Fibroblast of lung (primary cell): ENCODE measurements around the gene CNTFR. TPM values are rescaled to one million over a fixed set of nuclear protein-coding genes. Genes with fewer than 3 reads are reported as not detected.

Experiments
- DNase-seq, 2 donors: peaks; one replicate each; pipeline versions ENCODE4 v3.0.0 to v3.0.0-alpha.2; 2010; ENCODE audit warnings: low read depth in 2 of 2
- H2AFZ ChIP-seq: 2 replicates; pipeline ENCODE4 v1.5.1; 2012; ENCODE audit warnings: low read length, control low read depth, inconsistent platforms
- H3K27ac ChIP-seq: 2 replicates; pipeline ENCODE4 v1.5.1; 2011; ENCODE audit warnings: low read length, control low read depth; ENCODE audit not compliant: insufficient read depth
- H3K27me3 ChIP-seq: 2 replicates; pipeline ENCODE4 v1.5.1; 2011; ENCODE audit warnings: mild to moderate bottlenecking, low read length; ENCODE audit not compliant: control insufficient read depth, insufficient read depth
- H3K36me3 ChIP-seq: 2 replicates; pipeline ENCODE4 v1.5.1; 2011; ENCODE audit warnings: low read length; ENCODE audit not compliant: control insufficient read depth, insufficient read depth
- H3K4me1 ChIP-seq: 2 replicates; pipeline ENCODE4 v1.5.1; 2011; ENCODE audit warnings: low read length; ENCODE audit not compliant: control insufficient read depth, insufficient read depth; ENCODE audit errors: extremely low read depth
- H3K4me2 ChIP-seq: 2 replicates; pipeline ENCODE4 v1.5.1; 2011; ENCODE audit warnings: low read length, control low read depth; ENCODE audit not compliant: insufficient read depth; ENCODE audit errors: extremely low read depth
- H3K4me3 ChIP-seq, 4 experiments: fragments of 200-600 bp in 1 of 4; sonication (generic) in 1 of 4; replicated peaks in 1 of 4; 2 replicates each; pipeline ENCODE4 v1.5.1; 2011 to 2016; ENCODE audit warnings: low read length in 4 of 4, low read depth in 3 of 4, mild to moderate bottlenecking in 3 of 4, control low read depth in 2 of 4, inconsistent platforms in 1 of 4, mixed read lengths in 1 of 4; ENCODE audit not compliant: insufficient read depth in 1 of 4; ENCODE audit errors: control extremely low read depth in 1 of 4
- H3K79me2 ChIP-seq: 2 replicates; pipeline ENCODE4 v1.5.1; 2012; ENCODE audit warnings: mild to moderate bottlenecking, low read length, inconsistent platforms; ENCODE audit not compliant: control insufficient read depth, insufficient read depth
- H3K9ac ChIP-seq: 2 replicates; pipeline ENCODE4 v1.5.1; 2011; ENCODE audit warnings: mild to moderate bottlenecking, low read length, control low read depth; ENCODE audit not compliant: insufficient read depth
- H3K9me3 ChIP-seq: 2 replicates; pipeline ENCODE4 v1.5.1; 2012; ENCODE audit warnings: low read depth, low read length; ENCODE audit not compliant: control insufficient read depth, insufficient read depth
- H4K20me1 ChIP-seq: 2 replicates; pipeline ENCODE4 v1.5.1; 2011; ENCODE audit warnings: low read length; ENCODE audit not compliant: control insufficient read depth, insufficient read depth; ENCODE audit errors: extremely low read depth
- EZH2 ChIP-seq: IDR thresholded peaks from 2 replicates; pipeline ENCODE4 v1.5.1; 2012; ENCODE audit warnings: low read length, control low read depth, mild to moderate bottlenecking; ENCODE audit errors: missing control alignments
- polyA plus RNA-seq, 2 donors: library from polyadenylated mRNA; depleted of rRNA in 1 of 2; stranded (reverse) in 1 of 2; unstranded in 1 of 2; fragments of >200 nt; gene quantifications; 2 replicates each; pipeline ENCODE4 v1.2.1, GENCODE V29; 2011 to 2012; ENCODE audit warnings: missing spikeins in 1 of 2
- total RNA-seq: library from RNA; depleted of rRNA; stranded (reverse); fragments of >200 nt; gene quantifications from 2 replicates; pipeline ENCODE4 v1.2.1, GENCODE V29; 2014
- TF ChIP-seq, protein P1 (sequence below), 2 donors: IDR thresholded peaks in 1 of 2; conservative IDR thresholded peaks in 1 of 2; 1 replicate in 1 of 2; 2 replicates in 1 of 2; pipeline ENCODE4 v1.5.1; 2011 to 2012; ENCODE audit warnings: low read length in 2 of 2, control low read depth in 1 of 2, inconsistent platforms in 1 of 2, low read depth in 1 of 2, mild to moderate bottlenecking in 1 of 2

CNTFR gene
- total and polyA plus RNA-seq, 2 donors (not counting 1 experiment from before 2014, with no cell fraction given) = not detected

DNA sequence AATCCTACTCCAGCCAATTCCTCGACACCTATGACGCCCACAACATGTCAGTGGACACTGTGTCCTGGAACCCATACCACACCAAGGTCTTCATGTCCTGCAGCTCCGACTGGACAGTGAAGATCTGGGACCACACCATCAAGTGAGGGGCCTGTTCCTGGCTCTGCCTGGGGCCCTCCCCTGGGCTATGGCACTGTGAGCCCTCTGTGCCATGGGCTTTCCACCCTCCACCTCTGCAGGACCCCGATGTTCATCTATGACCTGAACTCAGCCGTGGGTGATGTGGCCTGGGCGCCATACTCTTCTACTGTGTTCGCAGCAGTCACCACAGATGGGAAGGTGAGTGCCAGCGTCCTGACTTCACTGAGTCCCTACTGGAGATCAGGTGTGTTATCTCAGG, 75.1 kb downstream of the CNTFR start:
- no peak overlapping the region for H3K4me3 ChIP-seq
- H2AFZ ChIP-seq = no peak overlapping the region
- DNase-seq = no peak
- H3K4me2 ChIP-seq = no peak overlapping the region
- no peaks in the 10 kb centered on the region for H3K36me3 ChIP-seq
- peaks cover 3% of the 10 kb centered on the region for H3K27me3 ChIP-seq
- no peaks in the 10 kb centered on the region for H3K4me1 ChIP-seq
- TF ChIP-seq EZH2 = no peak
- TF ChIP-seq, protein P1, sequence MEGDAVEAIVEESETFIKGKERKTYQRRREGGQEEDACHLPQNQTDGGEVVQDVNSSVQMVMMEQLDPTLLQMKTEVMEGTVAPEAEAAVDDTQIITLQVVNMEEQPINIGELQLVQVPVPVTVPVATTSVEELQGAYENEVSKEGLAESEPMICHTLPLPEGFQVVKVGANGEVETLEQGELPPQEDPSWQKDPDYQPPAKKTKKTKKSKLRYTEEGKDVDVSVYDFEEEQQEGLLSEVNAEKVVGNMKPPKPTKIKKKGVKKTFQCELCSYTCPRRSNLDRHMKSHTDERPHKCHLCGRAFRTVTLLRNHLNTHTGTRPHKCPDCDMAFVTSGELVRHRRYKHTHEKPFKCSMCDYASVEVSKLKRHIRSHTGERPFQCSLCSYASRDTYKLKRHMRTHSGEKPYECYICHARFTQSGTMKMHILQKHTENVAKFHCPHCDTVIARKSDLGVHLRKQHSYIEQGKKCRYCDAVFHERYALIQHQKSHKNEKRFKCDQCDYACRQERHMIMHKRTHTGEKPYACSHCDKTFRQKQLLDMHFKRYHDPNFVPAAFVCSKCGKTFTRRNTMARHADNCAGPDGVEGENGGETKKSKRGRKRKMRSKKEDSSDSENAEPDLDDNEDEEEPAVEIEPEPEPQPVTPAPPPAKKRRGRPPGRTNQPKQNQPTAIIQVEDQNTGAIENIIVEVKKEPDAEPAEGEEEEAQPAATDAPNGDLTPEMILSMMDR (conservative IDR thresholded peaks at IDR 0.05 in 1 of 2, IDR thresholded peaks at IDR 0.05 in 1 of 2; ENCODE audit: low read depth in 1 of 2, low read length in 2 of 2) = no peak
- H3K9ac ChIP-seq = no peak overlapping the region
- no peaks in the 10 kb centered on the region for H3K79me2 ChIP-seq
- no peak overlapping the region for H3K27ac ChIP-seq
- no peaks in the 10 kb centered on the region for H3K9me3 ChIP-seq
- H4K20me1 ChIP-seq = no peaks in the 10 kb centered on the region

GRCh38 chr9:34513567-34514214, 75.8 kb downstream of the CNTFR start:
- Histone ChIP-seq H3K79me2 (no peaks in the 10 kb centered on the region), H3K4me1 (no peaks in the 10 kb centered on the region), H3K4me3 (no peak overlapping the region), H3K9me3 (no peaks in the 10 kb centered on the region), H3K36me3 (no peaks in the 10 kb centered on the region), H3K4me2 (no peak overlapping the region), H3K27ac (no peak overlapping the region), H4K20me1 (no peaks in the 10 kb centered on the region), H3K27me3 (peaks cover 3% of the 10 kb centered on the region), H3K9ac (no peak overlapping the region), H2AFZ (no peak overlapping the region)
- DNase-seq = peak in 1 of 2 donors; percentile 25
- TF ChIP-seq EZH2 = no peak
- TF ChIP-seq, protein P1 (conservative IDR thresholded peaks at IDR 0.05 in 1 of 2, IDR thresholded peaks at IDR 0.05 in 1 of 2; ENCODE audit: low read depth in 1 of 2, low read length in 2 of 2) = no peak

DNA sequence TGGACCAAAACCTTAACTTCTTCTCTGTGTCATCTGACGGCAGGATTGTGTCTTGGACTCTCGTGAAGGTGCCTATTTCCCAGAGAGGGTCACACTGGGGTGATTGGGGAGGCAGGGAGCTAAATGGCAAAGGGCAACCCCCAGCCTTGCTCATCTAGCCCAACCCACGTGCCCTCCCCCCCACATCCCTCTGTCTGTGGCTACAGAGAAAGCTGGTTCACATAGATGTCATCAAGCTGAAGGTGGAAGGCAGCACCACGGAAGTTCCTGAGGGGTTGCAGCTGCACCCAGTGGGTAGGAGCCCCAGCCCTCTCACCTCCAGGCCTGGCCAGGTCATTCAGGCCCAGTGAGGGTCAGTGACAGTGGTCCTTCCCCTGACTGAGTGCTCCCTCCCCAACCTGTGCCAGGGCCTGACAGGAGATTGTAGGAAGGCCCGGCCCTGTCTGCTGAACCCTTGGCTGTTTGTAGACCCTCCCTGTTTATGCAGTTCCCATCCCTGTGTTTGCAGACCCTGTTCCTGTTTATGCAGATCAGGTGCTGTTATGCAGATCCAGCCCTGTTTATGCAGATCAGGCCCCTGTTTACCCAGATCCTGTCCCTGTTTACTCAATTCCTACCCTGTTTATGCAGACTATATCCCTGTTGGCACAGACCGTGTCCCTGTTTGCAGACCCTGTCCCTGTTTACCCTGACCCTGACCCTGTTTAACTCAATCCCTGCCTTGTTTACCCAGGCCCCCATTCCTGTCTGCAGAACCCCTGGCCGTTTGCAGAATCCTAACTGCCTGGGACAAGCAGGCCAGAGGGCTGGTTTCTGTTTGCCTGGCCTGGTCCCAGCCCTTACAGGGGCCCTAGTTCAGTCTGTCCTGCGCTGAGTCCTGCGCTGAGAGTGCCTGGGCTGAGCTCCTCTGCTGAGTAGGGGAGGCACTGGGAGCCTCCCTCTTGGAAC, 77.1 kb downstream of the CNTFR start:
- Histone ChIP-seq H3K79me2 (no peaks in the 10 kb centered on the region), H4K20me1 (no peaks in the 10 kb centered on the region)
- no peak for DNase-seq

More for the DNA sequence above, 77.1 kb downstream of the CNTFR start:
- H3K36me3 ChIP-seq = no peaks in the 10 kb centered on the region
- H3K9me3 ChIP-seq = no peaks in the 10 kb centered on the region
- H3K4me1 ChIP-seq = no peaks in the 10 kb centered on the region
- TF ChIP-seq, protein P1 (conservative IDR thresholded peaks at IDR 0.05 in 1 of 2, IDR thresholded peaks at IDR 0.05 in 1 of 2; ENCODE audit: low read depth in 1 of 2, low read length in 2 of 2) = no peak
- no peak for TF ChIP-seq EZH2
- H2AFZ ChIP-seq = no peak overlapping the region
- H3K9ac ChIP-seq = no peak overlapping the region
- H3K27ac ChIP-seq = no peak overlapping the region
- no peak overlapping the region for H3K4me3 ChIP-seq
- H3K4me2 ChIP-seq = no peak overlapping the region
- peaks cover 6% of the 10 kb centered on the region for H3K27me3 ChIP-seq
